HG03159 (cell line): ENCODE results near the gene CNIH3.
"Not testable (repeated sequence)": the region's sequence is repeated elsewhere in the genome, so short reads cannot be mapped to it uniquely, and the experiment has no call there.

Experiments used
- ATAC-seq: cut with Tn5 transposase; IDR thresholded peaks from one replicate; pipeline ENCODE4 v1.9.1; 2021; ENCODE audit warnings: mild to moderate bottlenecking, moderate library complexity; ENCODE audit not compliant: unreplicated experiment

The CNIH3 gene

GRCh38 chr1:224615861-224616755 lies at the start of gene CNIH3:
CNIH3 (plus strand) TSS chr1:224616317; CDS start chr1:224617175, 858 bp downstream.
- ATAC-seq, result no peak

DNA sequence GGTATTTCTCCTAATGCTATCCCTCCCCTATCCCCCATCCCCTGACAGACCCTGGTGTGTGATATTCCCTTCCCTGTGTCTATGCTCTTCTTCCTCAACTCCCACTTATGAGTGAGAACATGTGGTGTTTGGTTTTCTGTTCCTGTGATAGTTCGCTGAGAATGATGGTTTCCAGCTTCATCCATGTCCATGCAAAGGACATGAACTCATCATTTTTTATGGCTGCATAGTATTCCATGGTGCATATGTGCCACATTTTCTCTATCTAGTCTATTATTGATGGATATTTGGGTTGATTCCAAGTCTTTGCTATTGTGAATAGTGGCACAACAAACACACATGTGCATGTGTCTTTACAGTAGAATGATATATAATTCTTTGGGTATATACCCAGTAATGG lies 49.6 kb upstream of the CNIH3 start:
- not testable (repeated sequence) for ATAC-seq

DNA sequence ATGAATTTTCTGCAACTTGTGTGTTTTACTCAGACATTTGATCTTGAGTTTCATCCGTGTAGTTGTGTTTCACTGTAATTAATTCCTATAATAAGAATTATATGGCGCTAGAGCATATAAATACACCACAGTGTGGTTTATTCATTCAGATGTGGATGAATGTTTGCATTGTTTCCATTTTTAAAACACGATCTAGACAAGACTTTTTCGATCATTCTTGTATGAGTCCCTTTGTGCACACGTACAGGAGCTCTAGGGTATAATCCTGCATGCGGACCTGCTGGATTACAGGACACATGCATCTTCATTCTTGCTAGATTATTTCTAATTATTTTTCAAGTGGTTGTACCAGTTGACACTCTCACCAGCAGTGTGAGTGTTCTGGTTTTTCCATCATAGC lies 46.8 kb upstream of the CNIH3 start:
- no peak for ATAC-seq

GRCh38 chr1:224571975-224572374 lies 44.1 kb upstream of the CNIH3 start:
- not testable (repeated sequence) for ATAC-seq

DNA sequence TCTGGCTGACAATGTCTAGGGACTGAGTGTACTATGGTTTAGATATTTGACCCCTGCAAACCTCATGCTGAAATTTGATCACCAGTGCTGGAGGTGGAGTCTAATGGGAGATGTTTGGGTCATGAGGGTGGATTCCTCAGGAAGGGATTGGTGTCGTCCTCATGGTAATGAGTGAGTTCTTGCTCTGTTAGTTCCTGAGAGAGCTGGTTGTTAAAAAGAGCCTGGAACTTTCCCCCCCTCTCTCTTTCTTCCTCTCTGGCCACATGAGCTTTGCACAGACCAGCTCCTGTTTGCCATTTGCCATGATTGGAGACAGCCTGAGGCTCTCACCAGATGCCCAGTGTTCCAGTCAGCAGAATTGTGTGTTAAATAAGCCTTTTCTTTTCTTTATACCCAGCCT lies 36.6 kb upstream of the CNIH3 start:
- no peak for ATAC-seq

DNA sequence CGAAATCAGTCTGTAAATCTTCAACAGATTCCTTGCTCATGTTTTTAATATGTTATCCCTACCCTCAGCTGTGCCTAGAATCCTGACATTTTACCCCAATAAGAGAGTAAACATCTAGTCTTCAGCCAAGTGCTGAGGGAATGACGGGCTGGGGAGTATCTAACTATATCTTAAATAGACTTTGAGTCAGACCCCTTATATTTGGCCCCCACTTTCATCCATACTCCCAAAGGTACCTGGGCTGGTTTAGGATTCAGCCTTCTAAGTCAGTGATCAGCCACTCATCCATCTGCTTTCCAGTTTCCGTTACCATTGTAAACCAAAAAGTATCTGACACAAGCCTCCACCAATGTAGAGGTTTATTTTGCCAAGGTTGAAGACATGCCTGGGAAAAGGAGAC lies 36.1 kb upstream of the CNIH3 start:
- no peak for ATAC-seq

DNA sequence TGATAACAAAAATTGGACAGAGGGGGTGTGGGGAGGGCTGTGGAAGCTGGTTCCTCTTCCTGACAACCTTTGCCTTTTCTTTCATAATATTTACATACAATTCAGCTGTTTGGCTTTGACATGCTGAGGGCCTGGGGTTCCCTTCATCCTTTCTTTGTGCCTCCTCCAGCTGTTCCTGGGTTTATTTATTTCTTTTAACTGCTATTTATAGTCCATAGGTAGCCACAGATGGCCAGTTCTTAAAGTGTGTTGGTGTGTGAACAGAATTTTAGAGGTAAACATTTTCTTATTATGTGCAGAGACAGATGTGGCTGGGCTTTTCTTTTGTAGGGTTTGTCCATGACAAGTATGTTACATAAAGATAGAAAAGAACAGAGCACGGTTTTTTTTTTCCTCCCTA lies 34.1 kb upstream of the CNIH3 start:
- no peak for ATAC-seq

- no peak for ATAC-seq
Measured at GRCh38 chr1:224583774-224584173, 32.3 kb upstream of the CNIH3 start.

GRCh38 chr1:224585051-224585450 lies 31.1 kb upstream of the CNIH3 start:
- ATAC-seq, result no peak

DNA sequence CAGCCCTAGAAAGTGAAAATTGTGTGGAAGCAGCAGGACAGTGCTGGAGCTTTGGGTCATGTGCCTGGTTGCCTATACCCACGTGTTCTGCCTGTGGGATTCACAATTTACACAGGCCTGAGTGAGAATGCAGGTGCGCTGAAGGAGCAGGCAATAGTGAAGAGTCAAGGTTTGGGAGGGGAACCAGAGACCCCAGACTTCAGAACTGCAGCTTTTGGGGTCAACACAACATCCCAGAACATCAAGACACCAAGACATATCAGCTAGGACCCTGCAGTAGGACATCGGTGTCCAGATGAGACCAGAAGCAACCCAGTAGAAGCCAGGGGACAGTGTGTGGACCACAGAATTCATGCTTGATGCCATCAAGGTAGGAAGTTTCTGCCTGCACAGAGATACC lies 29.1 kb upstream of the CNIH3 start:
- no peak for ATAC-seq

DNA sequence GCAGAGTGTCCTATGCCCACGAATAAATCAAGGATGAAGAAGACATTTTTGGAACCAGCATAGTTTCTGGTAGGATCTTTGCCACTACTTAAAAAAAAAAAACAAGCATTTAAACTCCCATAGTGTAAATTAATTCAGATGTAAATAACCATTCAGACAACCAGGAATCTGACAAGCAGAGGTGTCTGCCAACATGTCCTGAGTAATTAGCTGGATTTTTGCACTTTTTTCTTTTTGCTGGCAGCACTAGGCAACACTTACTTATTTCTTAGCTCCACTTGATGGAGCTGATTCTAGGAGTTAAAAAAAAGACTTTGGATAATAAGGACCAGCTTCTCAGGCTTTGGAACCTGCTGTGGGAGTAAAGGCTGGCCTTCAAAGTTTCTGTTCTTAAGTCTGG lies 27.6 kb upstream of the CNIH3 start:
- no peak for ATAC-seq

GRCh38 chr1:224589006-224589405 lies 27.1 kb upstream of the CNIH3 start:
- ATAC-seq, result no peak

GRCh38 chr1:224591326-224591725 lies 24.8 kb upstream of the CNIH3 start:
- ATAC-seq, result no peak

DNA sequence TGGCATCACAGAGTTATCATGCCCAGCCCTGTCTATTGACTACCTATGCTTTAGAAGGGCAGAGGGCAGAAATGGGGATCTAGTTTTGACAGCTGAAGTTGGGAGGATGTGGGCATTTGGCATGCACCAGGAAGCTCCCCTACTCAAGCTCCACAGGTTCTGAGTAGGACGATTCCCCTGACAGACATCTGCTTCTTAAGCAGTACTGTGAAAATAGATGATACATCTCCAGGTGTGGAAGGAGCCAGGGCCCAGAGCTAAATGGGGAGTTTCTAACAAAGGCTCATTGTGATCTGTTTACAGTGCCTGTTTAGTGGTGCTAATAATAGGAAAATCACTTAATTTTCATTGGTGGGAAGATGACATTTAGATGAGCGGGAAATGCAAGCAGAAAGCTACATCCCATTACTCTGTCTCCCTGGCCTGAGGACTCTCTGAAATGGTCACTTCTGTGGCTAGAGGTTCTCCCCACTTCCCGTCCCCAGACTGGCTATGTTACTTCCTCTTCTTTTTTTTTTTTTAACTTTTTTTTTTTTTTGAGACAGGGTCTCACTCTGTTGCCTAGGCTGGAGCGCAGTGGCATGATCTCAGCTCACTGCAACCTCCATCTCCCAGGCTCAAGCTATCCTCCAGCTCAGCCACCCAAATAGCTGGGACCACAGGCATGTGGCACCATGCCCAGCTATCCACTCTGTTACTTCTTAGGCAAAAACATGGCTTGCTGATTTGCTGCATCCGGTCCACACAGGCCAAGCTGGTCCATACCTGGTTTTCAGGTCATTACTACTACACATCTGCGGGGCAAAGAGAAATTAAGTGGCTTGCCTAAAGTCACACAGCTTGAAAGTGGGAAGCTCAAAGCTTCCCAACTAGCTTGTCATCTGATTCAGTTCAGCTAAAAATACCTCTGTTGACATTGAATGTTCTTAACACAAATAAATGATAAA lies 23.2 kb upstream of the CNIH3 start:
- ATAC-seq, result no peak

GRCh38 chr1:224594360-224594759 lies 21.8 kb upstream of the CNIH3 start:
- no peak for ATAC-seq

GRCh38 chr1:224594851-224595250 lies 21.3 kb upstream of the CNIH3 start:
- no peak for ATAC-seq

GRCh38 chr1:224605482-224606181 lies 10.5 kb upstream of the CNIH3 start:
- no peak for ATAC-seq

GRCh38 chr1:224607188-224608148 lies 8.6 kb upstream of the CNIH3 start:
- no peak for ATAC-seq

DNA sequence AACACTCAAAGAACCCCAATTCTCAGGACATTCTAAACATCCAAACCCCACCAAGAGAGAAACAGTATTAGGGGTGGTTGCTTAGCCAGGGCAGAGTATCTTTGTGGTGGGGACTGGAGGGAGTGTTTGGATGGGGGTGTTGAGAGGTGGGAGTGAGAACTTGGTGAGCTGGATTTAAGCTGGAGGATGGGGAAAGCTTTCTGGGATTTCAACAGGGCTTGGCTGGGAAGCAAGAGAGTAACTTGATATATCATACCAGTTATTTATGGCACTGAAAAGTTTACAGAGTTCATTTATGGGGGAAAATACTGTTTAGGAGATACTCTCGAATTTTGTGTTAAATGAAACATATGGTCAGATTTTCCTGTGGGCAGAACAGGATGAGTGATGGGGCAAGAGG lies 6.8 kb upstream of the CNIH3 start:
- no peak for ATAC-seq

DNA sequence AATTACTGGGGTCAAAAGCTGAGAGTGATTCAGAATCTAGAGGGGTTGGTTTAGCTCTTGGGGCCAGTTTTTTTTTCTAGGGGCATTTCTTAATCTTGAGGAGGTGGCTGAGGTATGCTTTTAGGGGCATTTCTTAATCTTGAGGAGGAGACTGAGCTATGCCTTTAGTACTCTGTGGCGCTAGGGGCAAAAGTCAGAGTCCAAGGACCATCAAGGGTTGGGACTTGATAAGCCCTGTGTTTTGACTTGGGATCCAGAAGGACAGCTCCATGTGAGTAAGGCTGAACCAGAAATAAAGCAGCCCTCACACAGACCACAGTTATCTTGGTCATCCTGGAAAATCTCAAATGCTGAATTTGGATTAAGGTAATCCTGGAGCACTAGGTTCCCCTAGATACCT lies 3.9 kb upstream of the CNIH3 start:
- no peak for ATAC-seq
